Activated CD4-positive, alpha-beta T cell treated with anti-CD3 and anti-CD28 coated beads for 24 hours (primary cell): ENCODE data around the gene PLTP.
"Not testable (repeated sequence)": the region's sequence is repeated elsewhere in the genome, so short reads cannot be mapped to it uniquely, and the experiment has no call there.

Experiments
- DNase-seq, 2 donors: peaks; one replicate each; pipeline ENCODE4 v3.0.0-alpha.2; 2020; ENCODE audit warnings: low read depth in 2 of 2

Gene PLTP

GRCh38 chr20:45874104-45874481, 37.9 kb downstream of the PLTP start:
- DNase-seq = not testable (repeated sequence)

GRCh38 chr20:45873409-45874103, 38.4 kb downstream of the PLTP start:
- DNase-seq = no peak

- no peak for DNase-seq
Observed at GRCh38 chr20:45872626-45873025, 39.3 kb downstream of the PLTP start.

GRCh38 chr20:45867819-45868176, 44.2 kb downstream of the PLTP start:
- no peak for DNase-seq

GRCh38 chr20:45867136-45867818, 44.7 kb downstream of the PLTP start:
- no peak for DNase-seq

- DNase-seq = no peak
Observed at GRCh38 chr20:45866454-45866853, 45.5 kb downstream of the PLTP start.

- no peak for DNase-seq
Observed at GRCh38 chr20:45863543-45864470, 48.1 kb downstream of the PLTP start.

- DNase-seq = no peak
Observed at GRCh38 chr20:45861221-45862075, 50.5 kb downstream of the PLTP start.

GRCh38 chr20:45860560-45861220, 51.3 kb downstream of the PLTP start:
- no peak for DNase-seq

GRCh38 chr20:45859916-45860315, 52.0 kb downstream of the PLTP start:
- DNase-seq = no peak

GRCh38 chr20:45857882-45858216, 54.1 kb downstream of the PLTP start:
- peak in 1 of 2 donors; percentile 24 for DNase-seq

GRCh38 chr20:45857114-45857881, 54.7 kb downstream of the PLTP start, which contains the start of the genes ACOT8 and ZSWIM3:
Gene ACOT8 (minus strand): TSS chr20:45857392. CDS start chr20:45857315, 77 bp downstream.
Gene ZSWIM3 (plus strand): TSS chr20:45857614. CDS start chr20:45857826, 212 bp downstream.
- DNase-seq = peak; percentile 78 to 97

- no peak for DNase-seq
Observed at GRCh38 chr20:45853484-45853883, 58.5 kb downstream of the PLTP start.

GRCh38 chr20:45852326-45852725, 59.6 kb downstream of the PLTP start:
- DNase-seq = no peak

- DNase-seq = no peak
Observed at GRCh38 chr20:45851501-45851900, 60.5 kb downstream of the PLTP start.

- no peak for DNase-seq
Observed at GRCh38 chr20:45850926-45851325, 61.0 kb downstream of the PLTP start.

- no peak for DNase-seq
Observed at GRCh38 chr20:45850238-45850637, 61.7 kb downstream of the PLTP start.

GRCh38 chr20:45848969-45849582, 62.9 kb downstream of the PLTP start:
- no peak for DNase-seq
